Tibial nerve (tissue), 4 donors: ENCODE measurements around the gene DLGAP1. TPM values are rescaled to one million over a fixed set of nuclear protein-coding genes. Genes with fewer than 3 reads are reported as not detected.

Source experiments
- DNase-seq, 2 donors: peaks; one replicate each; pipeline ENCODE4 v3.0.0-alpha.2; 2019; ENCODE audit warnings: low spot score in 2 of 2
- H3K27ac ChIP-seq, 4 donors: fragments of 200-600 bp; sonication (generic) in 3 of 4; one replicate each; pipeline ENCODE4 v1.5.1; 2017 to 2019; ENCODE audit warnings: mild to moderate bottlenecking in 1 of 4
- H3K27me3 ChIP-seq, 2 donors: fragments of 200-600 bp; sonication (generic) in 1 of 2; one replicate each; pipeline versions ENCODE4 v1.5.1 to v1.6.0; 2017 to 2019
- H3K36me3 ChIP-seq, 3 donors: fragments of 200-600 bp; sonication (generic); one replicate each; pipeline ENCODE4 v1.5.1; 2018 to 2019
- H3K4me1 ChIP-seq, 4 donors: fragments of 200-600 bp; sonication (generic) in 3 of 4; one replicate each; pipeline ENCODE4 v1.5.1; 2017 to 2019
- H3K4me3 ChIP-seq, 4 donors: fragments of 200-600 bp; sonication (generic) in 3 of 4; one replicate each; pipeline ENCODE4 v1.5.1; 2017 to 2019; ENCODE audit warnings: mild to moderate bottlenecking in 1 of 4, moderate library complexity in 1 of 4
- H3K9me3 ChIP-seq, 4 donors: fragments of 200-600 bp; sonication (generic) in 3 of 4; one replicate each; pipeline ENCODE4 v1.5.1; 2017 to 2019
- CTCF ChIP-seq, 5 experiments: fragments of 200-600 bp in 3 of 5; fragments of 450-650 bp in 2 of 5; sonication (generic) in 3 of 5; IDR thresholded peaks; one replicate each; pipeline ENCODE4 v1.5.1; 2016 to 2019; ENCODE audit warnings: antibody characterized with exemption in 5 of 5, mild to moderate bottlenecking in 3 of 5, moderate library complexity in 2 of 5
- EP300 ChIP-seq, 2 donors: sonication (generic); formaldehyde crosslinking; IDR thresholded peaks; one replicate each; pipeline ENCODE4 v1.6.1; 2017; ENCODE audit warnings: antibody characterized with exemption in 2 of 2, mild to moderate bottlenecking in 1 of 2
- POLR2A ChIP-seq, 2 donors: fragments of 450-650 bp; IDR thresholded peaks; one replicate each; pipeline ENCODE4 v1.6.1; 2017; ENCODE audit warnings: antibody characterized with exemption in 2 of 2, mild to moderate bottlenecking in 2 of 2, moderate library complexity in 2 of 2
- WGBS, 2 donors: methylation state at CpG; one replicate each; pipeline ENCODE4 v1.1.5; 2018; 5-methylcytosine and 5-hydroxymethylcytosine counted together
- total RNA-seq, 4 donors: library from RNA; depleted of rRNA; stranded (reverse); fragments of >200 nt; gene quantifications; one replicate each; pipeline ENCODE4 v1.1.0, GENCODE V29; 2016

Gene DLGAP1
- total RNA-seq, 4 donors from 2014 or later = 1.5 to 18.3 (median 2.5) TPM

GRCh38 chr18:3493501-3494244, 961.4 kb downstream of the DLGAP1 start:
- Histone ChIP-seq H3K27ac (peak overlapping the region in 3 of 4 donors; percentile 34 to 61 (median 57)), H3K4me1 (peaks cover 0 to 1% (median 0%) of the 10 kb centered on the region in 4 donors), H3K36me3 (no peaks in the 10 kb centered on the region), H3K9me3 (no peaks in the 10 kb centered on the region), H3K4me3 (peak overlapping the region in 2 of 4 donors; percentile 4 to 15), H3K27me3 (no peaks in the 10 kb centered on the region)
- no peak for DNase-seq
- TF ChIP-seq EP300 (IDR thresholded peaks at IDR 0.05) (no peak), POLR2A (IDR thresholded peaks at IDR 0.05) (no peak), CTCF (IDR thresholded peaks at IDR 0.05) (no peak)
- WGBS, 2 donors = 65 to 67% methylated on average over 9 of the region's 9 CpGs

DNA sequence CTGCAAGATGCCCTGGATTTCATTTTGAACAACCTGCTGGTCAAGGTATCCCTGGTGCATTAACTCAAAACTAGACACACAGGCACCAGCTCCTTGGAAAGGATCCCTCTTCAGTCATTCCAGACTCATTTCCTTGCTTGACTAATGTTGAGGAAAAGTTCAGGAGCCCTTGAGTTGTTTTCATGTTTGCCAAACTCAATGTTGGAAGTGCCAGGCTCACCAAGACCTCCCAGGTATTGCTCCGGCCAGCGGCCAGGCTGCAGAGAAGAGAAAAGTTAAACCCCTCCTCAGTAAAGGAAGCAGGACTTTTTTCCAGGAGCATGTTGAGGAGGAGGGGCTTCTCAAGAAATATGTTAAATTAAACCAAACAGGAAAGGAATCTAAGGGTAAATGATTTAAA, 962.4 kb downstream of the DLGAP1 start:
- no peak for DNase-seq
- no peak overlapping the region for H3K27ac ChIP-seq
- TF ChIP-seq EP300 (IDR thresholded peaks at IDR 0.05) = no peak
- no peak for TF ChIP-seq CTCF (IDR thresholded peaks at IDR 0.05)
- no peak for TF ChIP-seq POLR2A (IDR thresholded peaks at IDR 0.05)
- H3K4me1 ChIP-seq = no peaks in the 10 kb centered on the region
- no peaks in the 10 kb centered on the region for H3K27me3 ChIP-seq
- H3K4me3 ChIP-seq = no peak overlapping the region
- no peaks in the 10 kb centered on the region for H3K9me3 ChIP-seq
- H3K36me3 ChIP-seq = no peaks in the 10 kb centered on the region
- 78 to 94% methylated on average over 2 of the region's 2 CpGs for whole genome bisulfite sequencing, 2 donors

DNA sequence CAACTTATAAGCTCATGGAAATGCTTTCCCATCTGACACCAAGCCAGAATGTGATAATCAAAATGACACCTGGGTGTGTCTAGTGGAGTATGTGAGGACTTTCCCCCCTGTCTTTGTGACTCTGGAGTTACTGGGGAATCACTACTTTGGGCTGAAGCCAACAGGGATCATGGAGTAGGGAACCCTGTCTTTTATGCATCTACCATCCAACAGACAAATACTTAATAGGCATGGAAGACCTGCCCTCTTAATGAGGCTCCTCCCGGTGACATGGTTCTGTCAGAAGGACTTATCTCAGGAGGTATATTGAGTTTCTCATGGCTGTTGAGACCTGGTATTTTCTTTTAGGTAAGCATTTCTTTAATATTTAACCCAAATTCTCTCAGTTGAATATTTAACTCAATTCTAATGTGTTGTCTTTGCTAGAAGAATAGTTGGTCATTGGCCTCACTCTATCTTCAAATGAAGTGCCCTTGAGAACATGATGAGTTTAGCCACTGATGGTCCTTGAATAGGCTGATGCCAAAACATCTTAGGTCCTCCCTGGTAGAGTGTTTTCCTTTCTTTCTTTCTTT, 963.0 kb downstream of the DLGAP1 start:
- DNase-seq = no peak
- WGBS, 2 donors = 87 to 89% methylated on average over 1 of the region's 1 CpG
- no peak for TF ChIP-seq EP300 (IDR thresholded peaks at IDR 0.05)
- no peak for TF ChIP-seq CTCF (IDR thresholded peaks at IDR 0.05)
- TF ChIP-seq POLR2A (IDR thresholded peaks at IDR 0.05) = no peak
- H3K4me3 ChIP-seq = no peak overlapping the region
- no peaks in the 10 kb centered on the region for H3K4me1 ChIP-seq
- H3K36me3 ChIP-seq = no peaks in the 10 kb centered on the region
- no peaks in the 10 kb centered on the region for H3K27me3 ChIP-seq
- no peaks in the 10 kb centered on the region for H3K9me3 ChIP-seq
- no peak overlapping the region for H3K27ac ChIP-seq

DNA sequence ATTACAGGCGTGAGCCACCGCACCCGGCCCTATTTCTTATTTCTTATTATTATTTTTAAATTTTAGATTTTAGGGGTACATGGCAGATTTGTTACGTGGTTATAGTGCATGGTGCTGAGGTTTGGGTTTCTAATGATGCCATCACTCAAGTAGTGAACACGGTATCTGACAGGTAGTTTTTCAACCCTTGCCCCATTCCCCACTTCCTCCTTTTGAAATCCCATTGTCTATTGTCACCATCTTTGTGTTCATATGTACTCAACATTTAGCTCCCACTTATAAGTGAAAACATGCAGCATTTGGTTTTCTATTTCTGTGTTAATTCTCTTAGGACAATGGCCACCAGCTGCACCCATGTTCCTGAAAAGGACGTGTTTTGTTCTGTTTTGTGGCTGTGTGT, 965.6 kb downstream of the DLGAP1 start:
- no peaks in the 10 kb centered on the region for H3K27me3 ChIP-seq
- no peak overlapping the region for H3K27ac ChIP-seq
- H3K4me1 ChIP-seq = no peaks in the 10 kb centered on the region
- no peaks in the 10 kb centered on the region for H3K9me3 ChIP-seq
- DNase-seq = no peak
- WGBS, 2 donors = 90 to 92% methylated on average over 6 of the region's 6 CpGs
- H3K4me3 ChIP-seq = no peak overlapping the region
- TF ChIP-seq CTCF (IDR thresholded peaks at IDR 0.05) (no peak), POLR2A (IDR thresholded peaks at IDR 0.05) (no peak), EP300 (IDR thresholded peaks at IDR 0.05) (no peak)
- H3K36me3 ChIP-seq = no peaks in the 10 kb centered on the region

DNA sequence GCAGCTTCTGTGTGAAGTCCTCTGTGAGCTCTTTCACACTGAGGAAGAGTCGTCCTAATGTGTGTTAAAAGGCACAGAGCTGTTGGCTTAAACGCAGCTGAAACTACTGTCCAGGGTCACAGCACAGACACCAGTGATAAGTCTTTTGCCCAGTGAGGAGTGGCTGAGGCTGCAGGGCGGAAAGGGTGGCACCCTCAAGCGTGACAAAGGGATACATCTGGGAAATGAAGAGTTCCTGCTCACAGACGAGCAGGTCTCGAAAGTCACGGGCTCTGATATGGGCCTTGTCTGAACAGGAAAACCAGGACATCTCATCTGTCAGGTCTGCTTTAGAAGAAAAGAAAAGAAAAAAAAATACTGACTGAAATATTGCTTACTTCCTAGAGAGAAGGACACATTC, 968.6 kb downstream of the DLGAP1 start:
- no peaks in the 10 kb centered on the region for H3K4me1 ChIP-seq
- TF ChIP-seq CTCF (IDR thresholded peaks at IDR 0.05) = no peak
- TF ChIP-seq EP300 (IDR thresholded peaks at IDR 0.05) = no peak
- TF ChIP-seq POLR2A (IDR thresholded peaks at IDR 0.05) = no peak
- no peak overlapping the region for H3K27ac ChIP-seq
- no peak overlapping the region for H3K4me3 ChIP-seq
- H3K36me3 ChIP-seq = no peaks in the 10 kb centered on the region
- no peaks in the 10 kb centered on the region for H3K9me3 ChIP-seq
- no peak for DNase-seq
- 73 to 82% methylated on average over 7 of the region's 7 CpGs for WGBS, 2 donors
- no peaks in the 10 kb centered on the region for H3K27me3 ChIP-seq
